Activated T-cell treated with anti-CD3 and anti-CD28 coated beads, Interleukin-2, amount 50 U/mL, for 4 hours (primary cell): ENCODE results near the gene SPRYD4. TPM values are rescaled to one million over a fixed set of nuclear protein-coding genes. Genes with fewer than 3 reads are reported as not detected.
A peak's percentile ranks its signal among the peaks of the same experiment; 100 is the strongest.
"Not testable (repeated sequence)": the region's sequence is repeated elsewhere in the genome, so short reads cannot be mapped to it uniquely, and the experiment has no call there.

Experiments
- ATAC-seq, 2 donors: fragments of 200-7000 bp; cut with Tn5 transposase; one replicate each; pipeline ENCODE4 v1.10.0; 2021
- DNase-seq: peaks from one replicate; pipeline ENCODE4 v3.0.0-alpha.2; 2020
- H3K27me3 Mint-ChIP-seq: one replicate; pipeline ENCODE4 v1.8.0; 2021; ENCODE audit warnings: low read depth, mixed read lengths
- H3K36me3 Mint-ChIP-seq: one replicate; pipeline ENCODE4 v1.8.0; 2022; ENCODE audit warnings: mixed read lengths; ENCODE audit not compliant: insufficient read depth
- H3K4me1 Mint-ChIP-seq: one replicate; pipeline ENCODE4 v1.8.0; 2021; ENCODE audit warnings: low read depth, mixed read lengths
- H3K4me3 Mint-ChIP-seq: one replicate; pipeline ENCODE4 v1.8.0; 2021; ENCODE audit warnings: mild to moderate bottlenecking, moderate library complexity, mixed read lengths
- H3K9me3 Mint-ChIP-seq: one replicate; pipeline ENCODE4 v1.8.0; 2021; ENCODE audit warnings: mixed read lengths
- total RNA-seq, 3 donors: library from RNA; stranded (reverse); gene quantifications; one replicate each; pipeline ENCODE4 v1.2.1, GENCODE V29; 2021

Gene SPRYD4
- total RNA-seq, 3 donors from 2014 or later = 4.0 to 4.8 (median 4.1) TPM

DNA sequence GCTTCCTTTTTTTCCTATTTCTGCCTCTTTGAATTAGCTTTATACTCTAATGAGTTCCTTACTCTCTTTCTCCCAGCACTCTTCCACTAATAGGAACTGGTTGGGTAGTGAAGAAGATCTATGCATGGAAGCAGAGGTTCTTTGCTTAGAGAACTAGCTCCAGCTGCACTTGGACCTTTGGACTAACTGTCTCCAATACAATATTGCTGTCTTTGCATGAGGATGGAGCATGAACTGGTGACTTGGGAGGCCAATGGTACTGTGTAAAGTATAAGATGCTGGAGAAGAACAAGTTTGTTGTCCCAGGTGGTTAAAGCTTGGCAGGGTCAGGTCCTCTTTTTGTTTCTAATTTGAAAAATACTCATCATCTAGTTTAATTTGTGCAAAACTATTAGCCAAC, 22.0 kb downstream of the SPRYD4 start:
- Mint-ChIP-seq H3K4me1 (peaks cover 12% of the 10 kb centered on the region), H3K36me3 (no peaks in the 10 kb centered on the region), H3K27me3 (peaks cover 17% of the 10 kb centered on the region), H3K4me3 (no peak overlapping the region), H3K9me3 (no peaks in the 10 kb centered on the region)
- DNase-seq (no peak), ATAC-seq (no peak)

DNA sequence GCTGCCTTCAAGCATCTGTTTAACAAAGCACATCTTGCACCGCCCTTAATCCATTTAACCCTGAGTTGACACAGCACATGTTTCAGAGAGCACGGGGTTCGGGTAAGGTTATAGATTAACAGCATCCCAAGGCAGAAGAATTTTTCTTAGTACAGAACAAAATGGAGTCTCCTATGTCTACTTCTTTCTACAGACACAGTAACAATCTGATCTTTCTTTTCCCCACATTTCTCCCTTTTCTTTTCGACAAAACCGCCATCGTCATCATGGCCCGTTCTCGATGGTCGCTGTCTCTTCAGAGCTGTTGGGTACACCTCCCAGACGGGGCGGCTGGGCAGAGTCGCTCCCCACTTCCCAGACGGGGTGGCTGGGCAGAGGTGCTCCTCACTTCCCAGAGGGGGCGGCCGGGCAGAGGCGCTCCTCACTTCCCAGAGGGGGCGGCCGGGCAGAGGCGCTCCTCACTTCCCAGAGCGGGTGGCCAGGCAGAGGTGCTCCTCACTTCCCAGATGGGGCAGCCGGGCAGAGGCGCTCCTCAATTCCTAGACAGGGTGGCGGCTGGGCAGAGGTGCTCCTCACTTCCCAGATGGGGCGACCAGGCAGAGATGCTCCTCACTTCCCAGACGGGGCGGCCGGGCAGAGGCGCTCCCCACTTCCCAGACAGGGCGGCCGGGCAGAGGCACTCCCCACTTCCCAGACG, 25.2 kb downstream of the SPRYD4 start:
- not testable (repeated sequence) for ATAC-seq

DNA sequence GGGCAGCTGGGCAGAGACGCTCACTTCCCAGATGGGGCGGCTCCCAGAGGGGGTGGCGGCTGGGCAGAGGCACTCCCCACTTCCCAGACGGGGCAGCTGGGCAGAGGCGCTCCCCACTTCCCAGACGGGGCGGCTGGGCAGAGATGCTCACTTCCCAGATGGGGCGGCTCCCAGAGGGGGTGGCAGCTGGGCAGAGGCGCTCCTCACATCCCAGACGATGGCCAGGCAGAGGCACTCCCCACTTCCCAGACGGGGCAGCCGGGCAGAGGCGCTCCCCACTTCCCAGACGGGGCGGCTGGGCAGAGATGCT, 25.7 kb downstream of the SPRYD4 start:
- H3K9me3 Mint-ChIP-seq, H3K4me1 Mint-ChIP-seq, DNase-seq, H3K4me3 Mint-ChIP-seq, ATAC-seq, H3K36me3 Mint-ChIP-seq: not testable (repeated sequence)
- H3K27me3 Mint-ChIP-seq = peaks cover 17% of the 10 kb centered on the region

More for the DNA sequence above, 25.2 kb downstream of the SPRYD4 start:
- not testable (repeated sequence) for H3K4me3 Mint-ChIP-seq, DNase-seq, H3K4me1 Mint-ChIP-seq, H3K36me3 Mint-ChIP-seq, H3K9me3 Mint-ChIP-seq
- H3K27me3 Mint-ChIP-seq = peaks cover 17% of the 10 kb centered on the region

DNA sequence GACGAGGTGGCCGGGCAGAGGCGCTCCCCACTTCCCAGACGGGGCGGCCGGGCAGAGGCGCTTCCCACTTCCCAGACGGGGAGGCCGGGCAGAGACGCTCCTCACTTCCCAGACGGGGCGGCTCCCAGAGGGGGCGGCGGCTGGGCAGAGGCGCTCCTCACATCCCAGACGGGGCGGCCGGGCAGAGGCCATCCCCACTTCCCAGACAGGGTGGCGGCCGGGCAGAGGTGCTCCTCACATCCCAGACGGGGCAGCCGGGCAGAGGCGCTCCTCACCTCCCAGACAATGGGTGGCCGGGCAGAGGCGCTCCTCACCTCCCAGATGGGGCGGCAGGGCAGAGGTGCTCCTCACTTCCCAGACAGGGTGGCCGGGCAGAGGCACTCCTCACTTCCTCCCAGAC, 26.1 kb downstream of the SPRYD4 start:
- H3K27me3 Mint-ChIP-seq = peaks cover 13% of the 10 kb centered on the region
- DNase-seq, H3K4me1 Mint-ChIP-seq, H3K9me3 Mint-ChIP-seq, H3K36me3 Mint-ChIP-seq, H3K4me3 Mint-ChIP-seq, ATAC-seq: not testable (repeated sequence)

DNA sequence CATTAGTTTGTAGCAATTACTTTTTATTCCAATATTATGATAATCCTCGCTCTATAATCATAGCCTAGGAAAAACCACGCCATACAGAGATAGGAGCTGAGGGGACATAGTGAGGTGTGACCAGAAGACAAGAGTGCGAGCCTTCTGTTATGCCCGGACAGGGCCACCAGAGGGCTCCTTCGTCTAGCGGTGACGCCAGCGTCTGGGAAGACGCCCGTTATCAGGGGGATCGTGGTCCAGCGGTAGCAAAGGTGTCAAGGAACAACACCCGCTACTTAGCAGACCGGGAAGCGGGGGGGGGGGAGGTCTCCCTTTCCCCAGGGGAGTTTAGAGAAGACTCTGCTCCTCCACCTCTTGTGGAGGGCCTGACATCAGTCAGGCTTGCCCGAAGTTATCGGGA, 28.3 kb downstream of the SPRYD4 start:
- not testable (repeated sequence) for H3K4me1 Mint-ChIP-seq, H3K9me3 Mint-ChIP-seq, ATAC-seq, H3K27me3 Mint-ChIP-seq, H3K36me3 Mint-ChIP-seq
- H3K4me3 Mint-ChIP-seq = peak overlapping the region; percentile 24
- DNase-seq = peak; percentile 60

DNA sequence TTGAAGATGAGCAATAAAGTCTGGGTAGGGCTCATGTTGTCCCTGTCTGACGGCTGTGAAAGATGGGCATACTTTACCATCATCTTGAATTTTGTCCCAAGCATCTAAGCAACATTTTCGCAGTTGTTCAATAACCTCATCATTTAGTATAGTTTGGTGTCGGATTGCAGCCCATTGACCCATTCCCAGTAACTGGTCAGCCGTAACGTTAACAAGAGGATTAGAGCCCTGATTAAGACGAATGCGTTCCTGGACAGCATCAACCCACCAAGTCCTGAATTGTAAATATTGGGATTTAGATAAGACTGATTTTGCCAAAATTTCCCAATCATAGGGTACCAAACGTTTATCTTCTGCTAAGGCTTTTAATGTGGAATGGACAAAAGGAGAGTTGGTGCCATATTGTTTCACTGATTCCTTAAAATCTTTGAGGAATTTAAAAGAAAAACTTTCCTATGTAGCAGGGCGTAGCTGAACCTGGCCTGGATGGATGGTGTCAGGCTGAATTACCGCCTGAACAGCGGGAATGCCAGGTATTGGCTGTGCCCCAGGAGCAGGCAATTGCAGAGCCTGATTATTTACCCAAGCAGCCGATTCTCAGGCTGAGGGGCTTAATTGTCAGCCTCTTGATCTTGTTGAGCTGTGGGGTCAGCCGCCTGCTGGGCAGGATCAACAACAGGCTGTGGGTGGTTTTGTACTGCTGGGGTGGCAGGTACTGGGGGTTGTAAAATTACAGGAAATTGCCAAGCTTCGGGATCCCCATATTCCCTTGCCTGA, 29.9 kb downstream of the SPRYD4 start:
- not testable (repeated sequence) for ATAC-seq, H3K36me3 Mint-ChIP-seq, H3K9me3 Mint-ChIP-seq, H3K27me3 Mint-ChIP-seq, H3K4me3 Mint-ChIP-seq, H3K4me1 Mint-ChIP-seq, DNase-seq

DNA sequence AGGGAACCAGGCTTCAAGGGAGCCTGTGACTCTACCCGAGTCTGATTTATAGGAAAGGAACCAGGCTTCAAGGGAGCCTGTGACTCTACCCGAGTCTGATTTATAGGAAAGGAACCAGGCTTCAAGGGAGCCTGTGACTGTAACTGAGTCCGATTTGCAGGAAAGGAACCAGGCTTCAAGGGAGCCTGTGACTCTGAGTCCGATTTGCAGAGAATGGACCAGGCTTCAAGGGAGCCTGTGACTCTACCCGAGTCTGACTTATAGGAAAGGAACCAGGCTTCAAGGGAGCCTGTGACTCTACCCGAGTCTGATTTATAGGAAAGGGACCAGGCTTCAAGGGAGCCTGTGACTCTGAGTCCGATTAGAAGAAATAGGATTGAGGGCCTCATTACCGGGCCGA, 31.1 kb downstream of the SPRYD4 start:
- H3K36me3 Mint-ChIP-seq, H3K9me3 Mint-ChIP-seq, DNase-seq, H3K4me3 Mint-ChIP-seq, H3K27me3 Mint-ChIP-seq, ATAC-seq, H3K4me1 Mint-ChIP-seq: not testable (repeated sequence)

DNA sequence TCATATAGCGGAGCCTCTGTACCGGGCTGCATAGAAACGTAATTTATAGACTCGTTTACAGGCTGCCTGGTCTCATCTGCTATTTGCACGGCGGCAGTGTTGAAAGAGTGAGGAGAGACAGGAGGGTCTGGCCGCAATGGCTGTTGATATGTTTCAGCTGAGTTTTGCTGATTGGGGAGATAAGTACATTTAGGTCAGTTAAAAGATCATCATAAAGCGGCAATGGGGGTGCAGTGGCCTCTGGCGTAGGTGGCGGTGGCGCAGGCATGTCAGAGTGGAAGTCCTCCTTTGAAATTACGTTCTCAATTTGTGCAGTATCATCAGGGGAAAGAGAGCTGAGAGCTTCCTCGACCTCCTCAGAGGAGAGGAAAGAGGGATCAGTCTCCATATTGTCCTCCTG, 31.5 kb downstream of the SPRYD4 start:
- H3K4me1 Mint-ChIP-seq, H3K36me3 Mint-ChIP-seq, DNase-seq, H3K27me3 Mint-ChIP-seq, H3K9me3 Mint-ChIP-seq, ATAC-seq, H3K4me3 Mint-ChIP-seq: not testable (repeated sequence)

DNA sequence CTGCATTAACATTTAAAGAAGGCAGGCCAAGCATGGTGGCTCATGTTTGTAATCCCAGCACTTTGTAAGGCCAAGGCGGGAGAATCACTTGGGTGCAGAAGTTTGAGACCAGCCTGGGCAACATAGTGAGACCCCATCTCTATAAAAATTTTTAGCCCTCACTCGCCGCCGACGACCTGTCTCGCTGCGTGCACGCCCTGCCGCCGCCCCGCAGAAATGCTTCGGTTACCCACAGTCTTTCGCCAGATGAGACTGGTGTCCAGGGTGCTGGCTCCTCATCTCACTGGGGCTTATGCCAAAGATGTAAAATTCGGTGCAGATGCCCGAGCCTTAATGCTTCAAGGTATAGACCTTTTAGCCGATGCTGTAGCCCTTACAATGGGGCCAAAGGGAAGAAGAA, 42.4 kb downstream of the SPRYD4 start:
- no peak for DNase-seq
- H3K9me3 Mint-ChIP-seq = no peaks in the 10 kb centered on the region
- ATAC-seq = no peak
- no peak overlapping the region for H3K4me3 Mint-ChIP-seq
- peaks cover 7% of the 10 kb centered on the region for H3K27me3 Mint-ChIP-seq
- H3K36me3 Mint-ChIP-seq = no peaks in the 10 kb centered on the region
- peaks cover 1% of the 10 kb centered on the region for H3K4me1 Mint-ChIP-seq

DNA sequence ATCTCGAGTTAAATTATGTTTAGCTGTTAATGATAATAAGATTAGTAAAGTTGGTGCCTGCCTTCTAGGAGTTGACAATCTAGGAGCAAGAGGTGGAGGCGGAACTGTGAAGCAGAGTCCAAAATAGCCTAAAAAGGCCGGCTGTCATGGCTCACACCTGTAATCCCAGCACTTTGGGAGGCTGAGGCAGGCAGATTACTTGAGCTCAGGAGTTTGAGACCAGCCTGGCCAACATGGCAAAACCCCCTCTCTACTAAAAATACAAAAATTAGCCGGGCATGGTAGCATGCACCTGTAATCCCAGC, 45.6 kb downstream of the SPRYD4 start:
- ATAC-seq = not testable (repeated sequence)

DNA sequence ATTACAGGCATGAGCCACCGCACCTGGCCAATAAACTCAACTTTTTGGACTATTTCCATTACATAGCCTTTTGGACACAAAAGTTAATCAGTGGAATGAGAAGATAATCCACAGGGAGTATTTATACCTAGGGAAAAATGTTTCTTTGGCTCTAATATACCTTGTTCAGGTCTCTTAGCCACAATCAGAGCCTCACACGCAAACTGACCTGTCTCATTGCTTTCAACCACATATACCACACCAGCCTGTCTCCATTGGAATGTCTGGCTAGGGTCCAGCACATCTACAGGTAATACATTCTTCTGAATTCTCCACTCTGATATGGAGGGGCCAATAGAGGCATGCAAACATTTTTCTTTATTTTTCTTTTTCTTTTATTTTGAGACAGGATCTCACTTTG, 49.5 kb downstream of the SPRYD4 start:
- Mint-ChIP-seq H3K9me3 (no peaks in the 10 kb centered on the region), H3K36me3 (no peaks in the 10 kb centered on the region), H3K27me3 (no peaks in the 10 kb centered on the region), H3K4me3 (no peak overlapping the region), H3K4me1 (peaks cover 31% of the 10 kb centered on the region)
- ATAC-seq = no peak
- DNase-seq = no peak

More for the DNA sequence above, 45.6 kb downstream of the SPRYD4 start:
- H3K4me1 Mint-ChIP-seq, H3K4me3 Mint-ChIP-seq, H3K27me3 Mint-ChIP-seq, H3K9me3 Mint-ChIP-seq, DNase-seq, H3K36me3 Mint-ChIP-seq: not testable (repeated sequence)

DNA sequence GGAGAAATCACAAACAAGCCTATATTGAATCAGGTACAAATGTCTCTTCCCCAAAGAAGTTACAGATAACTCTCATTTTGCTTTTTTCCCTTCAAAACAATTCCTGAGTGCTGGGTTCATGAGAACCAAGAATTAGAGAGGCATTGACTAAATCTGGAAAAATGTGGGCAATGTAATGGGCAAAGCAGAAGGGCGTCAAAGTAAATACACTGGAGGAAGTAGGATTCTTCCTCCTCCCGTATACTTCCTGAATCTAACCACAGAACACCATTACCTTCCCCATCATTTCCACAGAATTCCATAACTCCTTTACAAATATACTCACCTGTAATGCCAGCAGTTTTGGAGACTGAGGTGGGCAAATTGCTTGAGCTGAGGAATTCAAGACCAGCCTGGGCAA, 50.2 kb downstream of the SPRYD4 start:
- ATAC-seq (no peak), DNase-seq (no peak)
- Mint-ChIP-seq H3K4me1 (peaks cover 34% of the 10 kb centered on the region), H3K27me3 (no peaks in the 10 kb centered on the region), H3K4me3 (no peak overlapping the region), H3K9me3 (no peaks in the 10 kb centered on the region), H3K36me3 (no peaks in the 10 kb centered on the region)

DNA sequence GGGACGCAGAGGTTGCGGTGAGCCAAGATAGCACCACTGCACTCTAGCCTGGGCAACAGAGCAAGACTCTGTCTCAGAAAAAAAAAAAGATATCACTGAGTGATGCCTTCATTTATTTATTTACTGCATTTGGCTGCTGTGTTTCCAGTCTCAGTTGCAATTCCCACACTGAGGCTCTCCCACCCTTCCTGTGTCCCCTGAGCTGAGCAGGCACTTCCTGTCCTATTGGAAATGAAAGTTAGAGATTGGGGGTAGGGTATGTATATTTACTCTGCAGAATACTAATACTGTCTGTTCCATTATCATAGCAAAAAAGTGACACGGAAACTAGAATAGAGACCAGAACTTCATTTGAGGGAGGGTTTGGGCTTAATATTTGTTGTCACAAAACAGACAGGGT, 51.7 kb downstream of the SPRYD4 start:
- no peak overlapping the region for H3K4me3 Mint-ChIP-seq
- DNase-seq = no peak
- no peaks in the 10 kb centered on the region for H3K27me3 Mint-ChIP-seq
- H3K36me3 Mint-ChIP-seq = no peaks in the 10 kb centered on the region
- no peaks in the 10 kb centered on the region for H3K9me3 Mint-ChIP-seq
- no peak for ATAC-seq
- H3K4me1 Mint-ChIP-seq = peaks cover 35% of the 10 kb centered on the region

DNA sequence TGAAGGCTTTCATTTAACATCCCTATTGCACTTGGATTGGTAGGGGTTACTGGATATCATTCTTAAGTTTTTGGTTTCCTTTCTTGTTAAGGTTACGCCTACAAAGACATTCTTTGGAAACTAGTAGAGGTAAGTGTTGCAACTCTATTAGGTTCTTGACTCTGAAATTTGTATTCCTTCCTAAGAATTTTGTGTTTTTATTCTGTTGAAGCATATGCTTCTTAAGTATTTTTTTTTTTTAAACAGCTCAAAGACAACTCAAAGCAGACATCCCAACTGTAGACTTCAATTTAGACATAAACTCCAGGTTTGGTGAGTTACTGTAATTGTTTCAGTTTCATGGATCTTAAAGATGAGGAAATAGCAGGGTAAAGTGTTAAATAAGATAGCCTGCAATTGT, 52.1 kb downstream of the SPRYD4 start:
- Mint-ChIP-seq H3K4me1 (peaks cover 35% of the 10 kb centered on the region), H3K9me3 (no peaks in the 10 kb centered on the region), H3K27me3 (no peaks in the 10 kb centered on the region), H3K4me3 (peak overlapping the region; percentile 68), H3K36me3 (no peaks in the 10 kb centered on the region)
- ATAC-seq (no peak), DNase-seq (no peak)

DNA sequence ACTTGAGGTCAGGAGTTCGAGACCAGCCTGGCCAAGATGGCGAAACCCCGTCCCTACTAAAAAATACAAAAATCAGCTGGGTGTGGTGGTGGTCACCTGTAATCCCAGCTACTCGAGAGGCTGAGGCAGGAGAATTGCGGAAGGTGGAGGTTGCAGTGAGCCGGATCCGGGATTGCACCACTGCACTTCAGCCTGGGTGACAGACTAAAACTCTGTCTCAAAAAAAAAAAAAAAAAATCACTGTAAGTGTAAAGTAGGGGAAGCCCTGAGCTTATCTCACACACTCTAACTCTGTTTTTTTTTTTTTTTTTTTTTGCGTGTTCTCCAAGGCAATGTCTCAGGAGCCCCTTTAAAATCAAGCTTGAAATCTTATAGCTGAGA, 52.8 kb downstream of the SPRYD4 start:
- H3K9me3 Mint-ChIP-seq = no peaks in the 10 kb centered on the region
- no peak for DNase-seq

More for the DNA sequence above, 52.8 kb downstream of the SPRYD4 start:
- Mint-ChIP-seq H3K27me3 (no peaks in the 10 kb centered on the region), H3K4me3 (peak overlapping the region; percentile 79), H3K36me3 (no peaks in the 10 kb centered on the region), H3K4me1 (peaks cover 35% of the 10 kb centered on the region)
- no peak for ATAC-seq
